ENCODE measurements around the gene FANCF. TPM values are rescaled to one million over a fixed set of nuclear protein-coding genes. Genes with fewer than 3 reads are reported as not detected.

FANCF gene
- total RNA-seq, 1 donor = 17.0 TPM

- DNase-seq (ENCODE audit: low read depth in 2 of 3, low spot score in 2 of 3) = peak in 1 of 3 donors; percentile 9
Measured at GRCh38 chr11:22626573-22627239, 1.1 kb upstream of the FANCF start.

- peak; percentile 41 to 64 (median 61) for DNase-seq (ENCODE audit: low read depth in 2 of 3, low spot score in 2 of 3)
Measured at GRCh38 chr11:22624742-22625447, 728 bp downstream of the FANCF start.

GRCh38 chr11:22617868-22618267, 7.8 kb downstream of the FANCF start:
- DNase-seq (ENCODE audit: low read depth in 2 of 3, low spot score in 2 of 3) = no peak

- no peak for DNase-seq (ENCODE audit: low read depth in 2 of 3, low spot score in 2 of 3)
Measured at GRCh38 chr11:22603933-22604332, 21.7 kb downstream of the FANCF start.

DNA sequence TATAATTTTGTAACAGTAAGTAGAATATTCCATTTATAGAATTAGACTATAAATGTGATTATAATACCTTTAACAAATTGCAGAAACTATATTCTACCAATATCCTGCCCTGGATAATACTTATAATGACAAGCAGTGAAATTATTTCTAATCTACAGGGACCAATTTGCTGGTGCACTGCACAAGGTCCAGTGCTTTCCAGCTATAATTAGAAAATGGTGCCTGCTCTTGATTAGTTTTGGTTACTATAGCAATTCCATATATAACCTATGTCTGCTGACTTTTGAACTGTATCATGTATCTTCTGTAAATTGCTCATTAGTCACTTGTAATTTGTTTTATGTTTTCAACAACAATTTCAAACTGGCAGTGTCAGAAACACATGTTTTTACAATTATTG, 23.1 kb downstream of the FANCF start:
- DNase-seq (ENCODE audit: low read depth in 2 of 3, low spot score in 2 of 3) = no peak

DNA sequence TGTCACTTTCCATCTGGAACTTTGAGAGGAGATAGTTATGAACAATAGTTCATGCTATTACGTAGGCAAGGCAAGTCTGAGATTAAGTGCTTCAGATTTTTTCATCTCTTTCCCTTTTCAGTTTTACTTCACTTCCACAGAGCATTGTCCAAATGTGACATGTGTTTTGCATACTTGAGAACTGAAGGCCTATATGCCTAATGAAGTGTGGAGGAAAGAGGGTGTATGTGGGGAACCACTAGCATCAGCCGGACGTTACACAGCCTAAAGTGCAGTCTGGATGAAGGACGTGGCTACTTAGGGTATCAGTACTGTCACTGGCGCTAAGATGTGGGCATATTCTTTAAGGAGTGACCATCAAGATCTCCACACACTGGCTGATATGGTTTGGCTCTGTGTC, 26.2 kb downstream of the FANCF start:
- no peak for DNase-seq (ENCODE audit: low read depth in 2 of 3, low spot score in 2 of 3)

GRCh38 chr11:22597062-22597461, 28.6 kb downstream of the FANCF start:
- DNase-seq (ENCODE audit: low read depth in 2 of 3, low spot score in 2 of 3) = no peak

GRCh38 chr11:22584976-22585375, 40.6 kb downstream of the FANCF start:
- DNase-seq (ENCODE audit: low read depth in 2 of 3, low spot score in 2 of 3) = no peak

DNA sequence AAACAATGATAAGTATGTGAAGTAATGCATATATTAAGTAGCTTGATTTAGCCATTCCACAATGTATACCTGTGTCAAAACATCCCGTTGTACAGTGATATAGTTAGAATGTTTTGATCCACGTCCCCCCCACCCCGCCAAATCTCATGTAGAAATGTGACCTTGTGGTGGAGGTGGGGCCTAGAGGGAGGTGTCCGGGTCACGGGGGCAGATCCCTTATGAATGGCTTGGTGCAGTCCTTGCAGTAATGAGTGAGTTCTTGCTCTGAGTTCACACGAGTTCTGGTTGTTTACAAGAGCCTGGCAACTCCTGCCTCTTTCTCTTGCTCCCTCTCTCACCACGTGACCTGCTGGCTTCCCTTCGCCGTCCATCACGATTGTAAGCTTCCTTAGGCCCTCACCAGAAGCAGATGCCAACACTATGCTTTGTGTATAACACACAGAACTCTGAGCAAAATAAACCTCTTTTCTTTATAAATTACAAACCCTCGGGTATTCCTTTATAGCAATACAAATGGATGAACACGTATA, 41.6 kb downstream of the FANCF start:
- no peak for DNase-seq (ENCODE audit: low read depth in 2 of 3, low spot score in 2 of 3)

DNA sequence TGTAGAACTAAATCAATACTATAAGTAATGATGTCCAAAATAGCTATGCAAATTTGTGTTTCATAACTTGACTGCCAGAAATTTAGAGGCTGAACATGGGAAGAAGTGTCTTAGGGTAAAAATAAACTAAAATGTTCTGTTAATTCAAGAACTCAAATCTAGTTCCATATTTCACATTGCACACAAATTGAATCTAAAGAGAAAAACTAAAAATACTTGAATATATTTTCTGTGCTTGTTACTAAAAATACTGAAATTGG, 43.5 kb downstream of the FANCF start:
- DNase-seq (ENCODE audit: low read depth in 2 of 3, low spot score in 2 of 3) = no peak

- DNase-seq (ENCODE audit: low read depth in 2 of 3, low spot score in 2 of 3) = no peak
Measured at GRCh38 chr11:22581354-22582150, 44.1 kb downstream of the FANCF start.

- DNase-seq (ENCODE audit: low read depth in 2 of 3, low spot score in 2 of 3) = no peak
Measured at GRCh38 chr11:22577854-22578253, 47.8 kb downstream of the FANCF start.

Other genes with a start within 250 kb of the FANCF start
- 4.8 TPM for gene GAS2, start 40.8 kb upstream of the FANCF start, total RNA-seq
- 4.6 TPM for gene SVIP, start 204.0 kb upstream of the FANCF start, total RNA-seq
- not detected for gene CCDC179, start 234.7 kb upstream of the FANCF start, total RNA-seq

Data from hematopoietic multipotent progenitor cell (in vitro differentiated cells).